Left lobe of liver (tissue), 2 donors: ENCODE measurements around the gene TXNDC11. TPM values are rescaled to one million over a fixed set of nuclear protein-coding genes. Genes with fewer than 3 reads are reported as not detected.

Experiments used
- ATAC-seq: fragments of 200-7000 bp; cut with Tn5 transposase; one replicate; pipeline ENCODE4 v1.9.1; 2020; ENCODE audit warnings: mild to moderate bottlenecking, moderate library complexity
- DNase-seq: peaks from one replicate; pipeline ENCODE4 v3.0.0-alpha.2; 2020; ENCODE audit warnings: low spot score
- total RNA-seq: library from RNA; stranded (reverse); gene quantifications from one replicate; pipeline ENCODE4 v1.2.1, GENCODE V29; 2021
- donor health status: DM: no; HTN: no; CAD: no; lungs with moderate emphysema.
- donor health status: DM: no; HTN: yes; CAD: no.

The TXNDC11 gene
- total RNA-seq, 1 donor from 2014 or later, result 49.1 TPM

GRCh38 chr16:11752856-11753255 is 10.2 kb upstream of the TXNDC11 start:
- ATAC-seq (no peak), DNase-seq (no peak)

GRCh38 chr16:11750056-11750455 is 7.4 kb upstream of the TXNDC11 start:
- no peak for DNase-seq
- no peak for ATAC-seq

GRCh38 chr16:11748404-11749254 is 6.0 kb upstream of the TXNDC11 start:
- DNase-seq (peak; percentile 58), ATAC-seq (peak; percentile 79)

GRCh38 chr16:11747949-11748403 is 5.3 kb upstream of the TXNDC11 start:
- ATAC-seq (no peak), DNase-seq (no peak)

- DNase-seq, result no peak
- no peak for ATAC-seq
Observed at GRCh38 chr16:11744075-11744470, 1.4 kb upstream of the TXNDC11 start.

GRCh38 chr16:11743308-11744074 is 834 bp upstream of the TXNDC11 start:
- DNase-seq (peak; percentile 86), ATAC-seq (peak; percentile 50)

GRCh38 chr16:11742093-11742535 is 543 bp downstream of the TXNDC11 start:
- DNase-seq (peak; percentile 67), ATAC-seq (peak; percentile 15)

- no peak for ATAC-seq
- DNase-seq, result no peak
Observed at GRCh38 chr16:11740567-11740966, 2.1 kb downstream of the TXNDC11 start.

GRCh38 chr16:11738742-11739544 is 3.7 kb downstream of the TXNDC11 start:
- DNase-seq (no peak), ATAC-seq (no peak)

- ATAC-seq (no peak), DNase-seq (no peak)
Observed at GRCh38 chr16:11737713-11738112, 4.9 kb downstream of the TXNDC11 start.

GRCh38 chr16:11736903-11737302 is 5.8 kb downstream of the TXNDC11 start:
- no peak for DNase-seq
- no peak for ATAC-seq

- no peak for DNase-seq
- ATAC-seq, result no peak
Observed at GRCh38 chr16:11735787-11736186, 6.9 kb downstream of the TXNDC11 start.

- ATAC-seq (peak; percentile 77), DNase-seq (no peak)
Observed at GRCh38 chr16:11734653-11735043, 8.0 kb downstream of the TXNDC11 start.

GRCh38 chr16:11734025-11734652 is 8.5 kb downstream of the TXNDC11 start:
- ATAC-seq (peak; percentile 67), DNase-seq (no peak)

GRCh38 chr16:11731222-11731621 is 11.4 kb downstream of the TXNDC11 start:
- ATAC-seq, result no peak
- no peak for DNase-seq

- no peak for ATAC-seq
Observed at GRCh38 chr16:11729787-11730186, 12.9 kb downstream of the TXNDC11 start.

GRCh38 chr16:11727796-11728543 is 14.7 kb downstream of the TXNDC11 start:
- peak; percentile 59 for ATAC-seq
- no peak for DNase-seq

More at GRCh38 chr16:11729787-11730186, 12.9 kb downstream of the TXNDC11 start:
- no peak for DNase-seq

GRCh38 chr16:11726008-11726407 is 16.6 kb downstream of the TXNDC11 start:
- DNase-seq, result peak; percentile 65
- peak; percentile 88 for ATAC-seq

GRCh38 chr16:11725457-11725856 is 17.2 kb downstream of the TXNDC11 start:
- ATAC-seq, result no peak
- no peak for DNase-seq

- ATAC-seq, result no peak
- no peak for DNase-seq
Observed at GRCh38 chr16:11722468-11722808, 20.2 kb downstream of the TXNDC11 start.
